OCI-LY1 (cell line): ENCODE measurements around the gene SH3BGRL.

ENCODE experiments used
- CTCF ChIP-seq: fragments of 200-600 bp; sonication (generic), shearing (Covaris generic); IDR thresholded peaks from 2 replicates; pipeline ENCODE4 v1.5.1; 2017; ENCODE audit warnings: mild to moderate bottlenecking, antibody characterized with exemption, low read length, moderate library complexity, mixed read lengths
- EZH2 ChIP-seq: fragments of 200-600 bp; sonication (generic), shearing (Covaris generic); IDR thresholded peaks from 2 replicates; pipeline ENCODE4 v1.8.0; 2017; ENCODE audit warnings: borderline replicate concordance, mixed run types, mild to moderate bottlenecking, antibody characterized with exemption, low read length, moderate library complexity, mixed read lengths

- TF ChIP-seq CTCF (no peak), EZH2 (no peak)
Measured at GRCh38 chrX:81238166-81238565, 36.3 kb downstream of the SH3BGRL start.
